ENCODE measurements around the gene PREX1.
A peak's percentile ranks its signal among the peaks of the same experiment; 100 is the strongest.

PREX1 gene

DNA sequence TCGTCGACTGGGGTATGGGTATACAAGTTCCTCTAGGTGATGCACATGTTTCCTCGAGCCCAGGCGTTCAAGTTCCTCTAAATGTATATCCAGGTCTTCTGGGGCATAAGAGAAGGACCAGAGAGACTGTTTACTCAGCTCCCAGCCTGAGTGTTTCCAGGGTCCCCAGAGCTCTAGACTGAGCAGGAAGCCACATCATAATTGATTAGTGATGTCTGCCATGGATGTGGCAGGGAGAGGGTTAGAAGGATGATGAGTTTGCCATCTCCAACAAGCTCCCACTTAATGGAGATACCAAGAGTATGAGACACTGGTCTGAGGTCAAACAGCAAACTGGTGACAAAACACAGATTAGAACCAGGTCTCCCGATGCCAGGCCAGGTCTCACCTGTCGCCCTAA is 74.8 kb downstream of the PREX1 start:
- DNase-seq (ENCODE audit: low read depth in 2 of 2) = no peak

DNA sequence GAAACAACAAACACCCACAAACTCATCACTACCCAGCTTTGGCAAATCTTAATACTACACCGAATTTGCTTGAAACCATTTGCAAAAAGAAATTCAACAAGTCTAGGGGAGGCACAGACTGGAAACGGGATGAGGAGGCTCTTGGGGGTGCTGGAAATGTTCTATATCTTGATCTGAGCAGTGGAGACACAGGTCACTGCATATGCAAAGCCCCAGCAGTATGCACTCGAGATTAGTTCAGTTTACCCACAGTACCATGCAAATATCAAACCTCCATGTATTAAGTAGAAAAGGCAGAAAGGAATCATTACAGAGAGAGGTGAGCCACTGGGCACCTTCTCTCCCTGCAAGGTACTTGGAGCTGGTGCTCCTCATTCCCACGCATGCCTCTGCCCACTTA is 75.9 kb downstream of the PREX1 start:
- DNase-seq (ENCODE audit: low read depth in 2 of 2) = no peak

DNA sequence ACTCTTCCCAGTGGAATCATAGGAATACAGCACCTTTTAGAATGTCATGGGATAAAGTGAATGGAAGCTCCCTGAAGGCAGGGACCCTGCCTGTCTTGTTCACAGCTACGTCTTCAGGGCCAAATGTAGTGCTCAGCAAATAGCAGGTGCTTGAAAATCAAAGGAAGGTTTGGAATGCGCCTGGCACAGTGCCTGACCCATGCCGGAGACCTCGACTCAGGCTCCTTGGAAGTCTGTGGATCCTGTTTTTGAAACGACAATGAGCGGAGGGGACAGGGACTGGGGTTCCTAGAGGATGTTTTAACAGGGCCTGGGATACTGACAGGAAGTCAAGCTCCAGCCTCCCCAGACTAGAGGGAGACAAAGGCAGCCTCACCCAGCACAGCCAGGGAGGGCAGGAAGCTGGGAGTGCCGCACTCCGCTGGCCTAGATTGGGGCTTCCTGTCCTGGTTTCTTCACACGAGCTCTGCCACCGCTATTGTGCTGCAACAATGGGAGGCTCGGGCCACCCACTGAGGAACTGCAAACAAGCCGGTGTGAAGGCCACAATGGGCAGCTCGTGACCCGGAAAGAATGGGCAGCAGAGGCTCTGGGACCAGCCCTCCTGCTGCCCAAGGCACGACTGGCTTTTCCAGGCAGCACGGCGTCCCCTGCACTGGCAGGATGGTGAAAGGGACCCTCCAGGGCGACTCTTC is 76.7 kb downstream of the PREX1 start:
- DNase-seq (ENCODE audit: low read depth in 2 of 2) = no peak

DNA sequence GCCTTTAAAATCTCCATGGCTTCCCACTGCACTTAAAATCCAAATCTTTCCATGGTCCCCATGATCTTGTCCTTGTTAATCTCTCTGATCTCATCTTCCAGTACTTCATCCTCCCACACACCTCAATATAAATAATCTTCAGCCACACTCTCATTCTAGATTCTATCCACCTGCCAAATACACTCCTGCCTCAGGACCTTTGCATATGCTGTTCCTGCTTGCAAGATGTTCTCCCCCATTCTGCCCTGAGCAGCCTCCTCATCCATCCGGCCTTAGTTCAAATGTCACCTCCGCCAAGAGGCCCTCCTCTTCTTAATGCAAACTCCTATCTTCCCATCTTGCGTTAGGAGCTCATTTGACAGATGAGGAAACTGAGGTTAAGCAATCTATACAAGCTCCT is 77.4 kb downstream of the PREX1 start:
- no peak for DNase-seq (ENCODE audit: low read depth in 2 of 2)

DNA sequence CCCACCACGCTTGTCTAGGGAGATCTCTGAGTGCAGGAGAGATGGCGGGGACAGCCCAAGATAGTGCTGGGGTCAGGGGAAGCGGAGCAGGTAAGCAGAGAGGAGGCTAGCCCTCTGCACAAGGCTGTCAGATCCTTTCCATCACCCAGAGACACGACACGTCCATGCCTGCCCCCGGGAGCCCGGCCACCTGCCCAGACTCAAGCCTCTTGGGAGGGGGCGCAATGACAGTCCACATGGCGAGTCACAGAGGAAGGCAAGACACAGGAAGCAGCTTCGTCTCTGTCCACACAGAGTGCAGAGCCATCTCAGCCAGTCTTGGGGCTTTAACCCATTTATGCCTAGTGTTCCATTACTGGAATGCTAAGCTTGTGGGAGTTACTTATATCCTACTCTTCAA is 78.4 kb downstream of the PREX1 start:
- no peak for DNase-seq (ENCODE audit: low read depth in 2 of 2)

DNA sequence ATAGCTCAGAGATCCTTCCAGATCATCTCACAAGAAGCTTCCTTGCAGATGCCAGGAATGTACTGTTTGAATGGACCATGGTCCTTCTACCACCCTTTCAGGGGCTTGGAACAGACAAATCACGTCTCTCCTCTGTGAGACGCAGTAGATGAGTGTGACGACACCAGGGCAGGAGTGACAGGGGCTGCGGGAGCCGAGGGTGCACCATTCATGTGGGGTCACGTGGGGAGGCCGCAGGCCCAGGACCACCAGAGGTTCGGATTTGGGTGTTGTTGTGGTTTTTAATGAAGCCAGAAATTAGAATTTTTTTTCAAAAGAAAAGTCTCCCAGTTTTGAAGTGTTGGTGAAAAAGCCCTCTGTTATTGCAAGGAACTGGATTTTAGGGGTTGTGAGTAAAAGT is 79.2 kb downstream of the PREX1 start:
- no peak for DNase-seq (ENCODE audit: low read depth in 2 of 2)

DNA sequence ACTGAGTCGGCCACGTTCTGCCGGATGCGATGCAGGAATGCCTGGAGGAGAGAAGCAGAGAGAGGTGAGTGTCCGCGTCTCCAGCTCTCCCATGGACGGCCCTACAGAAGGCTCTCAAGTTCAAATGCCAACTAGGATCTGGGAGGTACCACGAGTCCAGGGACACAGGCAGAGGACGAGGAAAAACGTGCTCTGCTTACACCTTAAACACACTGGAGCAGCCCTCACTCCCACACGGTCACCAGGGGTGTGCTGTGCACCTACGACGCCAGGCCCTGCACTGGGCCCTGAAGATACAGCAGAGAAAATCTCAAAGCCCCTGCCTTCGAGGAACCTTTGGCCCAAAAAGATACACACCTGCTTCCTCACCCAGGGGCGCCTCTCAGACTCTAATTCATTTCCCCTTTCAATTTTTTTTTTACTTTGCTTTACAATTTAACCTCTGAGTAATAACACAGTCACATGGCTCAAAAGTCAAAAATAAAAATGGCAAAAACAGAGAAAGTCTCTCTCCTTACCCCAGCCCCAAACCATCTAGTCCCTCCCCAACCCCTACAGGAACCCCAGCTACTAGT is 79.9 kb downstream of the PREX1 start:
- DNase-seq (ENCODE audit: low read depth in 2 of 2) = no peak

DNA sequence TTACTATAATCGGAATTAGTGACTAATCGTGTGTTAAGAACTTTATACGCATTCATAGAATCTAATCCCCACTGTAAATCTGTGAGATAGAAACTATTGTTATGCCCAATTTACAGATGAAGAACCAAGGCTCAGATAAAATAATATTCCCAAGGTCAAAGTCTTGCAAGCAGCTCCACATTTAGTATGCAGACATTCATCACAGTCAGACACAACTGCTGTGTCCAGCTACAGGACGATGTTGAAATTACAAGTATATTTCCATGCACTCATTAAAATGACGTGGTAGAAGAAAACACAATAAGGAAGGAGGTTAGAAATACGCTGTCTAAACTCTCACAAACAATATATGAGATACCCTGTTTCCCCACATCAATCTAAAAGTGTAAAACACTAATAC is 82.5 kb downstream of the PREX1 start:
- no peak for DNase-seq (ENCODE audit: low read depth in 2 of 2)

DNA sequence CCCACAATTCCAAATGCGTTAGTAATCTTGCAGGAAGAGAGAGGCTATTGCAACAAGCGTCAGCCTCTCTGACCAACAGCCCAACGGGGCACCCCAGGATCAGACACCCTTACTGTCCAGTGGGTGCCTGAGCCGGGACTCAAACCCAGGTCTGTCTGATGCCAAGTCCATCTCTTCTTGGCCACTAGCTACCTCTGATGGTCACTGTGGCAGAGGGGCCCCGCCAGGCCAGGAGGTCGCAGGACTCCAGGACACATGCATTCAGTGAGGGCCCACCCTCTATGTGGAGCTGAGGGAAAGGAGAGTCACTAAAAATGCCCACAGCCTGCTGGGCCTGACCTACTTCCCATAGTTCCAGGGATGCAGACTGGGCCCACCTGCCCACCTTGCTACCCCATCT is 83.3 kb downstream of the PREX1 start:
- DNase-seq (ENCODE audit: low read depth in 2 of 2) = no peak

DNA sequence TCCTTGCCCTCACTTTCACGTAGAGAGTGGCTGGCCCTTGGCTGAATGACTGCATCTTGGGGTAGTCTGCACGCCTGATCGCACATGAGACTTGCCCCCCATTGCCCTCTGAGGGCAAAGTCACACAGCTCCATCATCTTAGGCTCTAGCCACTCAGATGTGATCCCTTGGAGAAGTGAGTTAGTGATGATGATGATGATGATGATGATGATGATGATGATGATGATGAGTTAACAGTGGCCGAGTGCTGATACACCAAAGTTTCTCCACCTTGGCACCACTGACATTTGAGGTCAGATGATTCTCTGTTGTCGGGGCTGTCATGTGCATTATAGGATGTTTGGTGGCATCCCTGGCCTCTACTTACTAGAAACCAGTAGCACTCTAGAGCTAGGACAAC is 84.0 kb downstream of the PREX1 start:
- no peak for DNase-seq (ENCODE audit: low read depth in 2 of 2)

DNA sequence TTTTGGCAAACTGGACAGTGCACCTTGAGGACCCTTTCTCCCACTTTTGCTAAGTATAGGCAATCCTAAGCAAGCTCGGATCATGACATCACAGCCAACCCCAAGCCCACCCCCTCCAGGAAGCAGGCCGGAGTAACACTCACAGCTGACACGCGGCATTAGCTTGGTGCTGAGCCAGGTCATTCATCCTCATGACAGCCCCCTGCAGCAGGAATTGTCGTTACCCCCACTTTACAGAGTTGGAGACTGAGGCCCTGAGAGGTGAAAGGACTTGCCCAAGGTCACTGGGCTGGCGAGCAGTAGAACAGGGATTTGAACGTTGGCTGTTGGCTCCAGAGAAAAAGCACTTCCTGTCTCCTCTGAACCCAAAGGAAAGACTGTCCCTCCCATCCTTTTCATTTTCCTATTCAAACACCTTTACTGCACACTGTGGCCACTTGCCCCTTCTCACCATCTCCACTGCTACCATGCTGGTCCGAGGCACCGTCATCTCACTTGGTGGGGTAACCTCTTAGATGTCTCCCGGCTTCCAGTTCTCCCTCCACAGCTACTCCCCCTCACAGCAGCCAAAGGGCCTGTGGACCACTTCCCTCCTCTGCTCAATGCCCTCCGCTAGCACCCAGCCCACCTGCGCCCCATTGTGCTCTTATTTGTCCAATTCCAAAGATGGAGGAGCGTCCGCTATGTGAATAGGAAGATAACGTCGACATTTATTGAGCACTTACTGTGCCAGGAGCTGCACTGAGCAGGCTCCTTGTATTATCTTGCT is 84.7 kb downstream of the PREX1 start:
- no peak for DNase-seq (ENCODE audit: low read depth in 2 of 2)

DNA sequence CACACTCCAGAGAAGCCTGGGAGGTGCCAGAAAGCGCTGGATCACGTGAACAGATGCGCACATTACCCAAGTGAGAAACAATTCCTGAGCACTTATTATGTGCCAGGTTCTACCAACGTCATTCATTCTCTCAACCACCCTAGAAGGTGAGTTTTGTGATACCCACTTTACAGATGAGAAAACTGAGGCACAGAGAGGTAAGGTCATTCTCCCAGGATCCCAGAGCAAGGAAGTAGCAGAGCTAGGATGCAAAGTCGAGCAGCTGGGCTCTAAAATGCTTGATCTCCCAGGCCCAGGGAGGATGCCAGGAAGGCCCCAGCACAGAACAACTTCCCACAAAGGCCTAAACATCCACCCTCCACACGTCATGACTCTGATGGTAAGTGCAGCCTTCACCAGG is 85.6 kb downstream of the PREX1 start:
- DNase-seq (ENCODE audit: low read depth in 2 of 2) = no peak

DNA sequence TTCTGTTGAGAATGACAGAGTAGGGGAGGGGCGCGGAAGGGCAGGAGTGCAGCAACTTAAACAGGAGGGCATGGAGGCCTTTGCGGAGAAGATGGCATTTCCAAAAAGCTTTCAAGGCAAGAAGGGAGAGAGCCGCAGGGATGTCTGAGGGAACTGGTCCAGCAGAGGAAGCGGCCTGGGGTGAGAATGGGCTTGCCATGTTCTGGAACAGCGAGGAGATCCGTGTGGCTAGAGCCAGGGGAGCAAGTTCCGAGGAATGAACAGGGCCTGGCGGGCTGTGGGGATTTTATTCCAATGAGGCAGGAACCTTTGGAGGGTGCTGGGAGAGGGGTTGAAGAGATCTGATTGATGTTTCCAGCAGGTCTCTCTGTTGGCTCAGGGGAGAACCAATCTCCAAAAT is 86.1 kb downstream of the PREX1 start:
- no peak for DNase-seq (ENCODE audit: low read depth in 2 of 2)

DNA sequence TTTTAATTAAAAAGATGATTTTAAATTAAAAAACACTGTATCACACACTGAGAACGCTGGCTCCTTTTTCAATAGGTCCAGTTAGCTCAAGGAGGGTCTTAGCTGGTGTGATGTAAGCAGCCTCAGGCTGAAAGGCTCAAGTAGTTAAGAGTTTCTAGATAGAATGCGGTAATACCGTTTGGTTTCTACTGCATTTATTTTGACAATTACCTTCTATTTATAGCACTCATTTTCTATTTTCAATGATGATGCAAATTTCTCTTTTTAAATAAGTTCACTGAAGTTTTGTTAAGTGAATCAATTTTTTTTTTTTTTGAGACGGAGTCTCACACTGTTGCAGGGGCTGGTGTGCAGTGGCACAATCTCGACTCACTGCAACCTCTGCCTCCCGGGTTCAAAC is 87.1 kb downstream of the PREX1 start:
- no peak for DNase-seq (ENCODE audit: low read depth in 2 of 2)

DNA sequence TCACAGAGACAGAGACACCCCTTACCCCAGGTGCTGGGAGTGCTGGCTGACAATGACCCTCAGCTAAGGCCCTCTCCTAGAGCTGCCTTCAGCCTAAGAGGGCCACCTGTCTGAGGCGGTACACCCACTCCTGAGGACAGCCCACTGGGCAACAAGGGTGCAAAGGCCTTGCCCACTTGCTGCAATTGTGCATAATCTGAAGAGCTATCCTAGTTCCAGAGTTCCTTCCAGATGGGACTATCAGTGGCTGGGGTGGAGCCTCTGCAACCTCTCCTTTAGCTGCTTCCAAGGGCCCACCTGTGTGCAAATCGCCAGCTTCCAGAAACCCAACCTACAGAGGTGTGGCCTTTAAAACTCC is 87.5 kb downstream of the PREX1 start:
- DNase-seq (ENCODE audit: low read depth in 2 of 2) = no peak

DNA sequence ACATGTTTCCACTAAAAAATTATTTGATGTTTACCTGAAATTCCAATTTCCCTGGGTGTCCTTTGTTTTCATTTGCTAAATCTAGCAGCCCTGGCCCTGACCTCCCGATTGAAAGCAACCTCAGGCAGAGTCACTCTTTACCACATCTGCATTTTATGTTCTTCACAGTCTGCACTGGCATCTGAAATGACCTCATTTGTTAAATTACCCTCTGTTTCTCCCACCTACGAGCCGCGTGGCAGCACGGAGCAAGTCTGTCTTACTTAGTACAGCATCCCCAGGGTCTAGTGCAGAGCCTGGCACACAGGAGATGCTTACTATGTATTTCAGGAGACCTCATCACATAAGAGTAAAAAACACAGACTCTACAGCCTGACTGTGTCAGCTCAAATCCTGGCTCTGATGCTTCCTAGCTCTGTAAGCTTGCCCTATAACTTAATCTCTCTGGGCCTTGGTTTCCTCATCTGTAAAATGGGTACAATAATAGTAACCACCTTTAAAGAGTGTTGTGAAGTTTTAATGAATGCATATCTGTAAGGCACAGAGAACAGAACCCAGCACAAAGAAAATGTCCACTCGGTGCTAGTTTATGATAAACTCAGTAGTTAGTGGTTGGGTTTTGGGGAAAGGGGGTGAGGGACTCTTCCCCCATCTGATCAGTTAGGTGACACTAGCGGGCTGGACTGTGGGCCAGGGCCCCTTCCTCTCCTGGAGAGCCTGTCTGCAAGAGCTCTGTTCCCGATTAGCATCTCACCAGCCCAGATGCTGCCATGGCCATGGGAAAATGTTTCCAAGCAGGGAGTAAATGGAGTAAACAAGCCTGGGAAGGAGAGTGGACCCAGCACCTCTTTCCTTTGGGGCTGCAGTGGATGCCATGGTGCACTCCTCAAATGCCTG is 88.2 kb downstream of the PREX1 start:
- DNase-seq (ENCODE audit: low read depth in 2 of 2) = peak in 1 of 2 donors; percentile 48

DNA sequence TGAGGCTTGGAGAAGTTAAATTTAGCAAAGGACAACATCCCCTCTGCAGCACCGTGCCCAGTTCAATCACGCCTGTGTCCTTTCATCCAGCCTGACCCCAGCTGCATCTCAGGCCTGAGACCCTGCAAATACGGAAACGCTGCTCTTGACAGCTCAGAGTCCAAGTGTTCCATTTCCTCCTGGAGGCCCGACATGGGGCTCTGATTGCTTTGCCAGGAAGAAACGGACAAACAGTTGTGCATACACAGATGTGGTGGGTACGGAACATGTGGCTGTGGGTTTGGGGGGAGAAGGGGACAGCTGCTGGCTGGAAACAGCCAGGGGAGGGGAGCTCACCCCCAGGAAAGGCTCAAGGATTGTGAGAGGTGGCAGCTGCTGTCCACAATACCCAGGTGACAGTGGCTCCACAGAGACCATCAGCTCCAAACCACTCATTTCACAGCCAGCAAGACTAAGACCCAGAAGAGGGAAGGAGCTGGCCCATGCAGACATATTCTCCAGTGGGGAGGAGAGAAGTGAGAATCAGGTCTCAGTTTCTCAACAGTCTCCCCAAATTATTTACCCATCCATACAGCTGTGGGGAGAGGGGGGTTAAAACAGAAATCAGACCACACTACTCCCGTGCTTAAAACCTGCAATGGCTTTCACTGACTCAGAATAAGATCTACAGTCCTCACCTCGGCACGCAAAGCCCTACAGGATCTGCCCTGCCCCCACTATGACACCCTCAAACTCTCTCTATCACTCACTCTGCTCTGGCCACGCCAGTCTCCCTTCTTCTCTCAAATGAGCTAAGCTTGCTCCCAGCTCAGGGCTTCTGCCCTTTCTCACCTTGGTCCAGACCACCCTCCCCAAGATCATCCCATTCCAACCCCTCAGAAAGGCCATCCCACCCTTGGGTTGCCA is 89.1 kb downstream of the PREX1 start:
- peak; percentile 58 to 70 for DNase-seq (ENCODE audit: low read depth in 2 of 2)

DNA sequence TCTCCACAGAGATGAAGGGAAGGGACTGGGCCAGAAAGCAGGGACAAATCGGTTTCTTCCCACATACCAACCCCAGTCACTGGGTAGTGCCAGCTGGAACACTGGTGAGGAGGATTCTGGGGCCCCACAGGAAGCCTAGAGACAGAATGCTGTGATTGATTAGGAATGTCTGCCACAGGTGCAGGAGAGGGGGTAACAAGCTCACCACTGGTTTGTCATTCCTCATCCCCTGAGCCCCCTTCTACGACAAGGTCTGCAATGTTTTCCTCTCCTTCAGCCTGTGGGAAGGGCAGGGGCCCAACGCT is 89.8 kb downstream of the PREX1 start:
- no peak for DNase-seq (ENCODE audit: low read depth in 2 of 2)

DNA sequence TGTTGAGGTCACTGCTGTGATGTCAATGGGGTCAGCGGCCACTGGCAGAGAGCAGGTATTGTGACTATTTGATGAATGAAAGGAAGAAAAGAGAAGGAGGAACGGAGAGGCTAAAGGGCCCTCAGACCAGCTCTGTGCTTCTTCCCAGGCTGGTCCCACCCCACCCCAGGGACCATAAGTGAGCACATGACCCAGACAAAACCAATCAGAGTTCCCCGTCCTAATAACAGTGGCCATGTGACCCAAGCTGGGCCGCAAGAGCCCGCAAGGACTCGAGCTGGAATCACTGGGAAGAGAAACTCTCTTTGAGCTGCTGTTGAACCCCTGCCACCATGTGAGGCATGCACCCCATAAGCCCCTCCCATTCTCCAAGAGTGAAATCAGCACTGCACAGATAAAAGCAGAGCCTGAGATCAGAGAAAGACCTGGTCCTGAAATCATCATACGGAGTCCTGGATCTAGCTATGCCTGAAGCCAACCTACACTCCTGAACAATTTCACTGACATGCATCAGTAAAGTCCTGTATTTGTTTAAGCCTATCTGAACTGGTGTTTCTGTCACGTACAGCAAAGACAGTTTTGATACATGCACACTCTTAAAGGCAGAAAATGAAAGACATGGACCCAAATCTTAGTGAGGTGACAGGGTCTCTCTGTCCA is 90.2 kb downstream of the PREX1 start:
- DNase-seq (ENCODE audit: low read depth in 2 of 2) = no peak

DNA sequence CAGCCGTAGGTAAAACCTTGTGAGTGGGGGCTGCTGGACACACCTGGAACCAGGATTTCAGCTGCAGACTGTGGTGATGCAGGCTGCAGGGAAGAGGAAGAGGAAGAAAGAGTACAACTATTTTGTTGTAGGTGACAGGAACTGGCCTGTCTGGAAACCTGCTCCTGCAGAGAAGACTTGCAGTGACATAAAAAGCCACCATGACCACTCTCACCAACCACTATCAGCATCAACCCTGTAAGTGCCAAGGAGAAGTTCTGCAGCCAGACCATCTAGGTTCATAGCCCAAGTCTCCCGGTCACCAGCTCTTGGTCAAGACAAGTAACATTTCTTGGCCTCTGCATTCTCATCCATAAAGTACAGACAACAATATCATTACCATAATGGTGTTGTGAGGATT is 91.2 kb downstream of the PREX1 start:
- no peak for DNase-seq (ENCODE audit: low read depth in 2 of 2)

DNA sequence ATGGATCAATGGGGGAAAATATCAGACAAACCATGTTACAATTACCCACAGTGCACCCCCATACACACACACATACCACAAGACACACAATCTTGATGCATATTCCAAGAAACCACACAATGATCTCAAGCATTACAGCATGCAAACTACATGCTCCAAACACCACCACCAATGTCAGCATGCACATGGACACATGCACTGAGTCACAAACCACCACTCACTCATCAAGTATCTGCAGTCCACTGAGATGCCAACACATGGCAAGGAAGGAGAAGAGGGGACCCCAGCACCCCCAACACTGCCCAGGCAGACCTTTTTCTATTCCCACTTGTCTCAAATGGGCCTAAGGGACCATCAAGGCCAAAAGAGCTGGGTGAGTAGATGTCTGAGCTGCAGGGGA is 91.6 kb downstream of the PREX1 start:
- no peak for DNase-seq (ENCODE audit: low read depth in 2 of 2)

Measured in stimulated activated CD8-positive, alpha-beta memory T cell treated with anti-CD3 and anti-CD28 coated beads, Interleukin-2, amount 100 ng/mL, for 48 hours (primary cell).